Retinal pigment epithelial cell (primary cell): ENCODE measurements around the gene CENPT.
"Not testable (repeated sequence)": the region's sequence is repeated elsewhere in the genome, so short reads cannot be mapped to it uniquely, and the experiment has no call there.

ENCODE experiments used
- DNase-seq: peaks from one replicate; pipeline ENCODE4 v3.0.0-alpha.2; 2010; ENCODE audit warnings: low read depth
- H3K4me3 ChIP-seq: 2 replicates; pipeline ENCODE4 v1.5.1; 2011; ENCODE audit warnings: mild to moderate bottlenecking, low read length, control low read depth, moderate library complexity
- CTCF ChIP-seq: conservative IDR thresholded peaks from 2 replicates; pipeline ENCODE4 v1.5.1; 2011; ENCODE audit warnings: low read depth, low read length, control low read depth, inconsistent platforms

Gene CENPT

GRCh38 chr16:67869653-67870052 lies 22.2 kb upstream of the CENPT start:
- TF ChIP-seq CTCF, result no peak
- DNase-seq, result no peak
- H3K4me3 ChIP-seq, result no peak overlapping the region

GRCh38 chr16:67868290-67868689 lies 20.8 kb upstream of the CENPT start:
- TF ChIP-seq CTCF, result no peak

GRCh38 chr16:67865318-67865717 lies 17.8 kb upstream of the CENPT start:
- H3K4me3 ChIP-seq, result no peak overlapping the region
- peak; percentile 46 for TF ChIP-seq CTCF
- DNase-seq, result no peak

More at GRCh38 chr16:67868290-67868689, 20.8 kb upstream of the CENPT start:
- no peak overlapping the region for H3K4me3 ChIP-seq
- DNase-seq, result no peak

- no peak overlapping the region for H3K4me3 ChIP-seq
- no peak for TF ChIP-seq CTCF
- DNase-seq, result no peak
Observed at GRCh38 chr16:67864594-67864993, 17.1 kb upstream of the CENPT start.

- not testable (repeated sequence) for H3K4me3 ChIP-seq, DNase-seq
Observed at GRCh38 chr16:67864044-67864443, 16.6 kb upstream of the CENPT start.

GRCh38 chr16:67862623-67863583 lies 15.4 kb upstream of the CENPT start:
- TF ChIP-seq CTCF, result no peak
- DNase-seq, result no peak
- H3K4me3 ChIP-seq, result no peak overlapping the region

GRCh38 chr16:67861877-67862276 lies 14.4 kb upstream of the CENPT start:
- no peak for TF ChIP-seq CTCF
- H3K4me3 ChIP-seq, result no peak overlapping the region
- DNase-seq, result no peak
